ENCODE data around the gene NRG4.
"Not testable (repeated sequence)": the region's sequence is repeated elsewhere in the genome, so short reads cannot be mapped to it uniquely, and the experiment has no call there.

Gene NRG4

GRCh38 chr15:75992897-75993296 lies 19.3 kb downstream of the NRG4 start:
- DNase-seq: no peak

- DNase-seq: no peak
These were observed 22.3 kb downstream of the NRG4 start for GRCh38 chr15:75989875-75990274.

GRCh38 chr15:75989045-75989444 lies 23.2 kb downstream of the NRG4 start:
- DNase-seq: no peak

GRCh38 chr15:75985971-75986370 lies 26.3 kb downstream of the NRG4 start:
- no peak for DNase-seq

- DNase-seq: not testable (repeated sequence)
These were observed 27.5 kb downstream of the NRG4 start for GRCh38 chr15:75984706-75985105.

- no peak for DNase-seq
These were observed 29.8 kb downstream of the NRG4 start for GRCh38 chr15:75982468-75982867.

- no peak for DNase-seq
These were observed 30.9 kb downstream of the NRG4 start for GRCh38 chr15:75981149-75981815.

GRCh38 chr15:75976766-75977165 lies 35.5 kb downstream of the NRG4 start:
- not testable (repeated sequence) for DNase-seq

GRCh38 chr15:75966073-75966472 lies 46.2 kb downstream of the NRG4 start:
- DNase-seq: no peak

GRCh38 chr15:75961331-75961730 lies 50.9 kb downstream of the NRG4 start:
- DNase-seq: no peak

- no peak for DNase-seq
These were observed 56.5 kb downstream of the NRG4 start for GRCh38 chr15:75955720-75956119.

GRCh38 chr15:75952525-75952924 lies 59.7 kb downstream of the NRG4 start:
- DNase-seq: no peak

- DNase-seq: no peak
These were observed 63.4 kb downstream of the NRG4 start for GRCh38 chr15:75948761-75949296.

GRCh38 chr15:75947092-75947491 lies 65.1 kb downstream of the NRG4 start:
- no peak for DNase-seq

- DNase-seq: no peak
These were observed 66.3 kb downstream of the NRG4 start for GRCh38 chr15:75945953-75946352.

GRCh38 chr15:75943713-75944215 lies 68.5 kb downstream of the NRG4 start:
- no peak for DNase-seq

- DNase-seq: no peak
These were observed 69.0 kb downstream of the NRG4 start for GRCh38 chr15:75943246-75943645.

GRCh38 chr15:75942464-75942863 lies 69.8 kb downstream of the NRG4 start:
- no peak for DNase-seq

GRCh38 chr15:75930866-75931265 lies 81.4 kb downstream of the NRG4 start:
- no peak for DNase-seq

GRCh38 chr15:75929799-75930565 lies 82.2 kb downstream of the NRG4 start:
- DNase-seq: no peak

GRCh38 chr15:75928680-75929608 lies 83.3 kb downstream of the NRG4 start:
- DNase-seq: no peak

GRCh38 chr15:75927601-75928000 lies 84.6 kb downstream of the NRG4 start:
- DNase-seq: no peak

- DNase-seq: no peak
These were observed 85.3 kb downstream of the NRG4 start for GRCh38 chr15:75926931-75927330.

All from CD4-positive, alpha-beta T cell treated with Interleukin-17A for 4 hours (primary cell).